Sigmoid colon (tissue), 7 donors: ENCODE data around the gene TMEM141. TPM values are rescaled to one million over a fixed set of nuclear protein-coding genes. Genes with fewer than 3 reads are reported as not detected.
"Not testable (repeated sequence)": the region's sequence is repeated elsewhere in the genome, so short reads cannot be mapped to it uniquely, and the experiment has no call there.

ENCODE experiments used
- DNase-seq: peaks from one replicate; pipeline ENCODE4 v3.0.0-alpha.2; 2019
- H3K27ac ChIP-seq, 4 donors: fragments of 200-600 bp; sonication (generic); one replicate each; pipeline ENCODE4 v1.5.1; 2016 to 2019; ENCODE audit warnings: mild to moderate bottlenecking in 1 of 4
- H3K27me3 ChIP-seq, 3 donors: fragments of 200-600 bp; sonication (generic); one replicate each; pipeline ENCODE4 v1.5.1; 2019; ENCODE audit warnings: mild to moderate bottlenecking in 1 of 3
- H3K36me3 ChIP-seq, 4 donors: fragments of 200-600 bp; sonication (generic); one replicate each; pipeline ENCODE4 v1.5.1; 2016 to 2019
- H3K4me1 ChIP-seq, 4 donors: fragments of 200-600 bp; sonication (generic); one replicate each; pipeline ENCODE4 v1.5.1; 2017 to 2019
- H3K4me3 ChIP-seq, 4 donors: fragments of 200-600 bp; sonication (generic); one replicate each; pipeline ENCODE4 v1.5.1; 2017 to 2019; ENCODE audit warnings: mild to moderate bottlenecking in 2 of 4, moderate library complexity in 1 of 4
- H3K9me3 ChIP-seq, 4 donors: fragments of 200-600 bp in 3 of 4; sonication (generic) in 3 of 4; one replicate each; pipeline versions ENCODE4 v1.5.1 to v1.6.1; 2013 to 2019
- EP300 ChIP-seq, 4 donors: sonication (generic); formaldehyde crosslinking; IDR thresholded peaks; one replicate each; pipeline ENCODE4 v1.6.1; 2017; ENCODE audit warnings: antibody characterized with exemption in 4 of 4
- POLR2A ChIP-seq, 2 donors: fragments of 450-650 bp; IDR thresholded peaks; one replicate each; pipeline ENCODE4 v1.6.1; 2016; ENCODE audit warnings: antibody characterized with exemption in 2 of 2, mild to moderate bottlenecking in 2 of 2, moderate library complexity in 2 of 2
- POLR2AphosphoS5 ChIP-seq, 4 donors: sonication (generic); formaldehyde crosslinking; IDR thresholded peaks; one replicate each; pipeline ENCODE4 v1.6.1; 2017; ENCODE audit warnings: antibody characterized with exemption in 4 of 4
- WGBS, 2 donors: extraction: QIAGEN DNeasy Blood & Tissue Kit; methylation state at CpG; one replicate each; pipeline ENCODE4 v1.1.7; 2013; 5-methylcytosine and 5-hydroxymethylcytosine counted together
- intact Hi-C: fragments of 100-400 bp; cut with DNase I; formaldehyde crosslinking; loops from one replicate; pipeline ENCODE4 v1.15.1; 2023
- polyA plus RNA-seq, 3 donors: library from polyadenylated mRNA; stranded (reverse); fragments of 200-250 nt; gene quantifications; one replicate each; pipeline ENCODE4 v1.2.3, GENCODE V29; 2013
- total RNA-seq, 4 donors: library from RNA; depleted of rRNA; stranded (reverse); fragments of >200 nt; gene quantifications; one replicate each; pipeline ENCODE4 v1.1.0, GENCODE V29; 2016
- TF ChIP-seq, protein P1 (sequence below), 4 experiments: fragments of 450-650 bp in 3 of 4; fragments of 200-600 bp in 1 of 4; IDR thresholded peaks; one replicate each; pipeline ENCODE4 v1.5.1; 2016 to 2019; ENCODE audit warnings: antibody characterized with exemption in 4 of 4, mild to moderate bottlenecking in 3 of 4, moderate library complexity in 2 of 4
- donor health status: healthy with polysubstance abuse.
- donor health status: Bipolar disorder and iron deficiency.
- donor health status: healthy.

The TMEM141 gene
- total and polyA plus RNA-seq, 7 donors = 37.5 to 629 (median 84.7) TPM

GRCh38 chr9:136835932-136836904 is 45.1 kb downstream of the TMEM141 start:
- TF ChIP-seq, protein P1, sequence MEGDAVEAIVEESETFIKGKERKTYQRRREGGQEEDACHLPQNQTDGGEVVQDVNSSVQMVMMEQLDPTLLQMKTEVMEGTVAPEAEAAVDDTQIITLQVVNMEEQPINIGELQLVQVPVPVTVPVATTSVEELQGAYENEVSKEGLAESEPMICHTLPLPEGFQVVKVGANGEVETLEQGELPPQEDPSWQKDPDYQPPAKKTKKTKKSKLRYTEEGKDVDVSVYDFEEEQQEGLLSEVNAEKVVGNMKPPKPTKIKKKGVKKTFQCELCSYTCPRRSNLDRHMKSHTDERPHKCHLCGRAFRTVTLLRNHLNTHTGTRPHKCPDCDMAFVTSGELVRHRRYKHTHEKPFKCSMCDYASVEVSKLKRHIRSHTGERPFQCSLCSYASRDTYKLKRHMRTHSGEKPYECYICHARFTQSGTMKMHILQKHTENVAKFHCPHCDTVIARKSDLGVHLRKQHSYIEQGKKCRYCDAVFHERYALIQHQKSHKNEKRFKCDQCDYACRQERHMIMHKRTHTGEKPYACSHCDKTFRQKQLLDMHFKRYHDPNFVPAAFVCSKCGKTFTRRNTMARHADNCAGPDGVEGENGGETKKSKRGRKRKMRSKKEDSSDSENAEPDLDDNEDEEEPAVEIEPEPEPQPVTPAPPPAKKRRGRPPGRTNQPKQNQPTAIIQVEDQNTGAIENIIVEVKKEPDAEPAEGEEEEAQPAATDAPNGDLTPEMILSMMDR (IDR thresholded peaks at IDR 0.05) = no peak
- TF ChIP-seq POLR2A (IDR thresholded peaks at IDR 0.05) (no peak), POLR2AphosphoS5 (IDR thresholded peaks at IDR 0.05) (no peak), EP300 (IDR thresholded peaks at IDR 0.05) (no peak)
- Histone ChIP-seq H3K4me1 (peaks cover 0 to 6% (median 4%) of the 10 kb centered on the region in 4 donors), H3K27me3 (no peaks in the 10 kb centered on the region), H3K36me3 (peaks cover 0 to 60% (median 24%) of the 10 kb centered on the region in 4 donors), H3K27ac (no peak overlapping the region), H3K4me3 (no peak overlapping the region), H3K9me3 (no peaks in the 10 kb centered on the region)
- whole genome bisulfite sequencing, 2 donors = 87 to 93% methylated on average over 21 of the region's 21 CpGs
- intact Hi-C loops = no loop called here
- no peak for DNase-seq

GRCh38 chr9:136837146-136837855 is 46.2 kb downstream of the TMEM141 start:
- Histone ChIP-seq H3K36me3 (peaks cover 0 to 49% (median 18%) of the 10 kb centered on the region in 4 donors), H3K4me1 (peaks cover 0 to 17% (median 15%) of the 10 kb centered on the region in 4 donors), H3K27ac (no peak overlapping the region), H3K4me3 (no peak overlapping the region), H3K9me3 (no peaks in the 10 kb centered on the region), H3K27me3 (peaks cover 0 to 1% (median 0%) of the 10 kb centered on the region in 3 donors)
- no peak for DNase-seq
- 86 to 93% methylated on average over 27 of the region's 27 CpGs for WGBS, 2 donors
- intact Hi-C loops = no loop called here
- TF ChIP-seq, protein P1 (IDR thresholded peaks at IDR 0.05) = no peak
- TF ChIP-seq POLR2AphosphoS5 (IDR thresholded peaks at IDR 0.05) = no peak
- no peak for TF ChIP-seq EP300 (IDR thresholded peaks at IDR 0.05)

DNA sequence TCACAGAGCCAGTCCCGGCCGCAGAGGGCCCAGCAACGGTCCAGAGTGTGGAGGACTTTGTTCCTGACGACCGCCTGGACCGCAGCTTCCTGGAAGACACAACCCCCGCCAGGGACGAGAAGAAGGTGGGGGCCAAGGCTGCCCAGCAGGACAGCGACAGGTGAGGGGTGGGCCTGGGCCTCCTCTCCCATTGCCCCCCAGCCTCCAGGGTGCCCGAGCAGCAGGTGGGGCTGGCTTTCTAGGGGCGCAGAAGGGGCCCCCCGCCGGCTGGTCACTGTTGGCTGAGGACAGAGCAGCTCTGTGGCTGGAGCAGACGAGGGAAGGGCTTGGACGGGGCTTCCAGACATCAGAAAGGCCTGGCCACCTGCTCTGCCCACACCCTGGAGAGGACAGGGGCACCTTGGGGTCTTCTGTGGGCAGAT is 46.7 kb downstream of the TMEM141 start:
- H3K4me3 ChIP-seq, DNase-seq, H3K9me3 ChIP-seq, intact Hi-C loops, H3K27me3 ChIP-seq, H3K27ac ChIP-seq: not testable (repeated sequence)
- Histone ChIP-seq H3K4me1 (peaks cover 0 to 23% (median 21%) of the 10 kb centered on the region in 4 donors), H3K36me3 (peaks cover 0 to 44% (median 15%) of the 10 kb centered on the region in 4 donors)
- 82 to 91% methylated on average over 15 of the region's 15 CpGs for WGBS, 2 donors

DNA sequence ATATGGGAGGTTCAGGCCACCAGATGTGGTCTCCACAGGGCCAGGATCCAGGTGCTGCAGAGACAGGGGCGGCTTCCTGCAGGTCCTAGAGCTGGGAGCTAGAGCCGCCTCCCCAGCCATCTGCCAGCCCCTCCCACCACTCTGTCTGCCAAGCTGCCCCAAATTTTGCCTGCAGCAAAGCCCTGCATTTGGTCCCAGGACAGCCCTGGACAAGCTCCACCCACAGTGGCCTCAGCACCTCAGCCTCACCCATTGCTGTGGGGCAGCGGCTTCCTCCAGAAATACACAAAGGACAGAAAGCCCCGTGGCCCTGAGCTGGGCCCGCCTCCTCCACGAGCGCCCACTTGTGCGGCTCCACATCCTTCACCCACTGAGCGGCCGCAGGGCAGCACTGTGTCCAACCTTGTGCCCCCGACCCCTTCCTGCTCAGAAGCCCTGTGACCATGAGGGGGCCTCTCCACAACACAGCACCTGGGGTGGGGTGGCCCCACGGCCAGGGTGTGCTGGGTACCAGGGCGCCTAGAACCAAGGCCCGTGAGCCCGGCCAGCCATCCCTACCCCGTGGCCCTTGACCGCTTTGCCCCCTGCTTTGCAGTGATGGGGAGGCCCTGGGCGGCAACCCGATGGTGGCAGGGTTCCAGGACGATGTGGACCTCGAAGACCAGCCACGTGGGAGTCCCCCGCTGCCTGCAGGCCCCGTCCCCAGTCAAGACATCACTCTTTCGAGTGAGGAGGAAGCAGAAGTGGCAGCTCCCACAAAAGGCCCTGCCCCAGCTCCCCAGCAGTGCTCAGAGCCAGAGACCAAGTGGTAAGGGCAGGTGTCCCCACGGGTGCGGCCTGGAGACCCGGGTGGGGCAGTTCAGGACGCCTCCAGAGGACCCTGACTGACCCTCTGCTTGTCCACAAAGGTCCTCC is 47.4 kb downstream of the TMEM141 start:
- H3K4me3 ChIP-seq = no peak overlapping the region
- H3K4me1 ChIP-seq = peaks cover 0 to 30% (median 28%) of the 10 kb centered on the region in 4 donors
- no peak for TF ChIP-seq POLR2A (IDR thresholded peaks at IDR 0.05)
- TF ChIP-seq EP300 (IDR thresholded peaks at IDR 0.05) = no peak
- TF ChIP-seq, protein P1 (IDR thresholded peaks at IDR 0.05) = no peak
- TF ChIP-seq POLR2AphosphoS5 (IDR thresholded peaks at IDR 0.05) = no peak
- H3K27me3 ChIP-seq = peaks cover 0 to 13% (median 6%) of the 10 kb centered on the region in 3 donors
- no peaks in the 10 kb centered on the region for H3K9me3 ChIP-seq
- peaks cover 0 to 42% (median 15%) of the 10 kb centered on the region in 4 donors for H3K36me3 ChIP-seq
- H3K27ac ChIP-seq = no peak overlapping the region
- intact Hi-C loops = no loop called here
- no peak for DNase-seq
- 73 to 89% methylated on average over 29 of the region's 29 CpGs for WGBS, 2 donors
